NCI-H226 (cell line): Measurements from ENCODE around the gene PTPN18.
"Not testable (repeated sequence)": the region's sequence is repeated elsewhere in the genome, so short reads cannot be mapped to it uniquely, and the experiment has no call there.

ENCODE experiments used
- DNase-seq: peaks from one replicate; pipeline ENCODE4 v3.0.0-alpha.2; 2015

Gene PTPN18

GRCh38 chr2:130382313-130382917 is 26.6 kb downstream of the PTPN18 start:
- no peak for DNase-seq

DNA sequence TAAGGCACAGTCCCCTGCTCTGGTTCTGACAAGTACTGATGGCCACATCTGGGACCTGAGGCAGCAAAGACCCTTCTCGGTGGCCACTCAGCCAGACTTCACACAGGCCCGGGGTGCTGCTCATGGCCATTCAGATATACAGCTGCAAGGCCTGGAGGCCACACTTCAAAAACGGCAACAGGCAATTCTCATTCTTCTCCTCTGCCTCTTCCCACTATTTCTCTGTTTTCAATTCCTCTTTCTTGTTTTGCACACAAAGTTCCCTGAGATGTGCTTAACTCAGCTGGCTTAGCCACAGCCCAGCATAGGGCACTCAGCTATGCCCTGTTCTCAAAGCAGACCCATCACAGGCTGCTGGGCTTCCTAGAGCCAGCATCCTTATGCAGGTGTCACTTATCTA is 29.9 kb downstream of the PTPN18 start:
- no peak for DNase-seq

DNA sequence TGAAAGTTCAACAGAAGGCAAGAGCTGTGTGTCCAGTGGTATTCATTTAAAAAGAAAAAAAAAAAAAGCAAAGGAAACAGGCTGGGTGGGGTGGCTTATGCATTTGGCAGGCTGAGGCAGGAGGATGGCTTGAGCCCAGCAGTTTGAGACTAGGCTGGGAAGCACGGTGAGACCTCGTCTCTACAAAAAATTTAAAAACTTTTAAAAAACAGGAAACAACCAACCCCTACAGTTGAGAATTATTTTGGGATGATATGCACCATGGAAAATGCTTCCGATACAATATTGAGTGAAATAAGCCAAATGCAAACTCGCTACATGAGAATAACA is 31.2 kb downstream of the PTPN18 start:
- no peak for DNase-seq

DNA sequence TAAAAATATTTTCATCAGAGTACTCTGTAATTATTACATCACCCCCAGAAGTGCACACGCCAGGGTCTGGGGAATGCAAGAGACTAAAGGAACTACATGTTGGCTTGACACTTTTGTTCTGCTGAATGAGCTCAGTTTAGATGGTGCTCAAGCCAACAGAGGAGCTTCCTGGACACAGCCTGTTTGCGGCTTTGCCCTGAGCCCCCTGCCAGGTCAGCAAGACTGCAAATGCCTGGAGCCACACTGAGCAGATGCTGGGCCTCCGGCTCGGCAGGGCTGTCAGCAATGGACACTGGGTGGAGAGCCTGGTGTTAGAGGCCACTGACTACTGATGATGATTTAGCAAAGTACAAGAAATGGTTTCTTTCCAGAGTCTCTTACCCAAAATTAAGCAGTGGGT is 31.9 kb downstream of the PTPN18 start:
- DNase-seq: no peak

DNA sequence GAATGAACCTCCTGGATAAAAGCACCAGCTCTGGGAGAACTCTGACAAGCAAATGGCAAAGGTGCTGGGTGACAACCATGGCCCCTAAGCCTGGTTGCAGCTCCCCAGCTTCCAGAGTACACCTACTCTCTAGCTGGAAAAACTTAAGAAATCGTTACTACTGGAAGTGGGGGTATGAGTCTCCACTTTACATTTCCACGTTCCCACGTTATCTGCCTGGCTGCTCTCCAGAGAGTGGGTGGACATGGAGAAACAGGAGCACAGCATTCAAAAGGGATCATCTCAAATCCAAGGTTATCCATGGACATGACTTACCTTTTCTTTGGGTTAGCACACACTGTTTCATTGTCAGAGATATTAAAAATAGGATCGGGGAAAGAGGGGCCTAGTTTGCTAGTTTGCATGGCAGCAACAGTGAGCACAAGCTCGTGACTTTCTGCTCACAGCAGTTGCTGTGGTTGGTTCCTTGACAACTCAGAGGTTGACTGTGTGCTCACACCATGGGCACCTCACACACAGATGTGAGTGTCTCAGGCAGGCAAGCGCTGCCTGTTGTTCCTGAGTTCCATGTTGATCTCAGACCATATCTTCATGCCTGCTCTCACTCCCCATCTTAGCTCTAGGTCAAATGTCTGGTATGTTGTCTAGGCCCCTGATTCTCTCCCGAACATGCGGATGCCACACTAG is 32.5 kb downstream of the PTPN18 start:
- DNase-seq: no peak

GRCh38 chr2:130389358-130389757 is 33.5 kb downstream of the PTPN18 start:
- DNase-seq: no peak

DNA sequence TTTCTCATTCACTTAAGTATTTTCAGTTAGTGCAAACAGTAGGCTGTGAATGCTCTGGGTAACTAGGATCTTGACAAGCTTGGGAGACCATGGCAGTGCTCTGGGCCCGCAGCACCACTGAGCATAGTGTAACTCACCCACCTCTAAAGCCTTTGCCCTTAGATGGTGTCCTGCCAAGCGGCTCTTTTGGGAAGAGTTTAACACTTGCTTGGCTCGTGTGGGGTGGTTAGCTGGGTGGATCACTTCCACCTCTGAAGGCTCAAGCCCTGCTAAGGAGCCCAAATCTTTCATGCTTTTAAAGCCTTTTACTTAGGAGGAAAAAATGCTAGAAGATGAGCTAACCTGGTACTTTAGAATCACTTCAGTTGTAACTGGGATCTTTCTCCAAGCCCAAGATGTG is 33.9 kb downstream of the PTPN18 start:
- no peak for DNase-seq

DNA sequence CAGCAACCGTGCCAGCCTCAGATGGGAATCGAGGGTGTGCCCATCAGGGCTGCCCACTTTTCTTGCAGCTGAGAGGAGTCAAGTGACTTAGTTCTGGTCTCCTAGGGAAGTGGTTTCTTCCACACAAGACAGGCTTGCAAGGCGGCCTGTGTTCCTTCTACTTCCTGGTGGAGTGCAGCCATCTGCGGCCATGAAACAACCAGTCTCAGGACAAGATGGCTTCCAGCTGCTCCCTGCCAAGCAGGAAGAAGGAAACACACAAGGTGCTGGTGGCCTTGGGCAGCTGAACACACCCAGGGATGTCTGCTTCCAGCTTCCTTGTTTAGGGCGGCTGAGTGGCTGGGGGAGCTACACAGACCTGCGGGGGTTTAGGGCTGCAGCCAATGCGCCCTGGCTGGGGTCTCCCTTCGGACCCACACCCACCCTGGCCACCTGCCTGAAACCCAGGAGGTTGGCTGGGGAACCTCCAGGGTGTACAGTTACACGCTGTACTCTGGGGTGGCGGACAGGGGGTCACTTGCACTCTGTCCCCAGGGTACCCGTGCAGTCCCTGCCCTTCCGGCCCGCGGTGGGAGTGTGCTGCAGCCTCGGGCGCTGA is 34.7 kb downstream of the PTPN18 start:
- no peak for DNase-seq

GRCh38 chr2:130391058-130391871 is 35.4 kb downstream of the PTPN18 start:
- no peak for DNase-seq

DNA sequence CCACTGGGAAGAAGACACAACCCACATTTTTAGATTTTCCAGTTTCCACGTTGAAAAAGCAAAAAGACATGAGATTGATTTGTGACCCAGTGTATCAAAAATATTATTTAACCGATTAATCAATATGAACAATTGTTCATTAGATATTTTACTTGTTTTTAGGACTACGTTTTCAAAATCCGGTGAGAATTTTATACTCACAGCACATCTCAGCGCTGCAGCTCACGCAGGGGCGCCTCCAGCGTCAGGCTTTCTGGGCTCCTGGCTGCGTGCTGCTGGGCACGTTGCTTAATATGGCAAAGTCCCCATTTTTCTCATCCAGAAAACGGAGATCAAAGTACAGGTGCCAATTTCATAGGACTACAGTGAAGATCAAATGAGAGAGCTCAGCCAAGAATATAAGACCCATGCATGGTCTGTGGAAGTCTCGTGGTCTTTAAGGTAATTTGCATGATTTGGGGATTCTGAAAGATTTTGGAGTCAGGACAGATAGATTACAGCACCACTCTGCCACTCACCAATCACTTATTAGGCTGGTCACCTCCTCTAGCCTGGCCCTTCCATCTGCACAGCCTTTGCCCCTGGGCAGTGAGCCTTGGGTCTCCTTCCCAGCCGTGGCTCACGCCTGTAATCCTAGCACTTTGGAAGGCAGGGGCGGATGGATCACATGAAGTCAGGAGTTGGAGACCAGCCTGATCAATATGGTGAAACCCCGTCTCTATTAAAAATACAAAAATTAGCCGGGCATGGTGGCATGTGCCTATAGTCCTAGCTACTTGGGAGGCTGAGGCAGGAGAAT is 36.2 kb downstream of the PTPN18 start:
- no peak for DNase-seq

- peak; percentile 76 for DNase-seq
These were observed 37.6 kb downstream of the PTPN18 start for GRCh38 chr2:130393318-130393910.

DNA sequence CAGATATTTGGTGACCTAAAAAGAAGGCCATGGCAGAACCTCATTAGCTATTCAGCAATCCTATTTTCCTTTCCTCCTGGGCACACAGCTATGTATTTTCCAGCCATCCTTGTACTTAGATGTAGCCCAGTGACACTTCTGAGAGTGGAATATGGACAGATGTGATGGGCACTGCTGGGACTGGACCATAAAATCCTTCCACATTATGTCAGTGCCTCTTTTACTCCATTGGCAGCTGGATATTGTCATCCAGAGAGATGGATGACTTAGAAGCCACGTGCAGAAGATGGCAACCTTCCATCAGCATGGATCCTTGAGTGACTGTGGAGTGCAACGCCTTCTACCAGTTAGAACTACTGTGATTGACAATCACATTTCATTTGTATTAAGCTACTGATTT is 50.4 kb downstream of the PTPN18 start:
- DNase-seq: not testable (repeated sequence)

GRCh38 chr2:130416693-130417092 is 60.8 kb downstream of the PTPN18 start:
- not testable (repeated sequence) for DNase-seq

- not testable (repeated sequence) for DNase-seq
These were observed 63.0 kb downstream of the PTPN18 start for GRCh38 chr2:130418845-130419244.
